Activated T-cell treated with anti-CD3 and anti-CD28 coated beads, Interleukin-2, amount 50 U/mL, for 72 hours (primary cell): ENCODE measurements around the gene AATF. TPM values are rescaled to one million over a fixed set of nuclear protein-coding genes. Genes with fewer than 3 reads are reported as not detected.

Source experiments
- ATAC-seq, 2 donors: fragments of 150-1000 bp; cut with Tn5 transposase; replicated peaks in 1 of 2; 2 replicates each; pipeline ENCODE4 v1.10.0; 2021; ENCODE audit warnings: moderate library complexity in 2 of 2, mild to moderate bottlenecking in 1 of 2
- DNase-seq, 2 donors: peaks; one replicate each; pipeline ENCODE4 v3.0.0; 2021 to 2022; ENCODE audit warnings: mixed read lengths in 1 of 2
- H3K27ac Mint-ChIP-seq: one replicate; pipeline ENCODE4 v1.8.0; 2022; ENCODE audit warnings: mild to moderate bottlenecking, moderate library complexity, mixed read lengths
- H3K27me3 Mint-ChIP-seq: one replicate; pipeline ENCODE4 v1.8.0; 2022; ENCODE audit warnings: low read depth, mixed read lengths
- H3K36me3 Mint-ChIP-seq, 2 donors: one replicate each; pipeline ENCODE4 v1.8.0; 2022; ENCODE audit warnings: mixed read lengths in 2 of 2, mild to moderate bottlenecking in 1 of 2; ENCODE audit not compliant: insufficient read depth in 2 of 2
- H3K4me1 Mint-ChIP-seq: one replicate; pipeline ENCODE4 v1.8.0; 2022; ENCODE audit warnings: low read depth, mixed read lengths
- H3K4me3 Mint-ChIP-seq, 2 donors: one replicate each; pipeline ENCODE4 v1.8.0; 2022; ENCODE audit warnings: mild to moderate bottlenecking in 2 of 2, mixed read lengths in 2 of 2, moderate library complexity in 2 of 2
- H3K9me3 Mint-ChIP-seq, 2 donors: one replicate each; pipeline ENCODE4 v1.8.0; 2022; ENCODE audit warnings: mixed read lengths in 2 of 2
- total RNA-seq, 2 donors: library from RNA; stranded (reverse); gene quantifications; one replicate each; pipeline ENCODE4 v1.2.3, GENCODE V29; 2022

Gene AATF
- total RNA-seq, 2 donors from 2014 or later = 85.1 to 91.9 TPM

- Mint-ChIP-seq H3K4me3 (peak overlapping the region; percentile 76 to 78), H3K9me3 (no peaks in the 10 kb centered on the region), H3K4me1 (peaks cover 64% of the 10 kb centered on the region), H3K27ac (no peak overlapping the region), H3K36me3 (peaks cover 0 to 2% of the 10 kb centered on the region in 2 donors), H3K27me3 (peaks cover 91% of the 10 kb centered on the region)
- DNase-seq = no peak
- ATAC-seq = no peak
Measured at GRCh38 chr17:36933512-36934143, 15.1 kb upstream of the AATF start.

- H3K4me1 Mint-ChIP-seq = peaks cover 64% of the 10 kb centered on the region
- no peak for ATAC-seq
- peak overlapping the region; percentile 76 to 78 for H3K4me3 Mint-ChIP-seq
- DNase-seq = no peak
- H3K36me3 Mint-ChIP-seq = peaks cover 0 to 2% of the 10 kb centered on the region in 2 donors
- H3K9me3 Mint-ChIP-seq = no peaks in the 10 kb centered on the region
- H3K27me3 Mint-ChIP-seq = peaks cover 91% of the 10 kb centered on the region
- H3K27ac Mint-ChIP-seq = no peak overlapping the region
Measured at GRCh38 chr17:36934144-36934691, 14.5 kb upstream of the AATF start.

- no peaks in the 10 kb centered on the region for H3K9me3 Mint-ChIP-seq
- H3K27ac Mint-ChIP-seq = peak overlapping the region; percentile 17
- peaks cover 0 to 2% of the 10 kb centered on the region in 2 donors for H3K36me3 Mint-ChIP-seq
- DNase-seq (no peak), ATAC-seq (no peak)
- peak overlapping the region; percentile 78 to 93 for H3K4me3 Mint-ChIP-seq
- H3K27me3 Mint-ChIP-seq = peaks cover 90% of the 10 kb centered on the region
- H3K4me1 Mint-ChIP-seq = peaks cover 67% of the 10 kb centered on the region
Measured at GRCh38 chr17:36934692-36935630, 13.8 kb upstream of the AATF start.

DNA sequence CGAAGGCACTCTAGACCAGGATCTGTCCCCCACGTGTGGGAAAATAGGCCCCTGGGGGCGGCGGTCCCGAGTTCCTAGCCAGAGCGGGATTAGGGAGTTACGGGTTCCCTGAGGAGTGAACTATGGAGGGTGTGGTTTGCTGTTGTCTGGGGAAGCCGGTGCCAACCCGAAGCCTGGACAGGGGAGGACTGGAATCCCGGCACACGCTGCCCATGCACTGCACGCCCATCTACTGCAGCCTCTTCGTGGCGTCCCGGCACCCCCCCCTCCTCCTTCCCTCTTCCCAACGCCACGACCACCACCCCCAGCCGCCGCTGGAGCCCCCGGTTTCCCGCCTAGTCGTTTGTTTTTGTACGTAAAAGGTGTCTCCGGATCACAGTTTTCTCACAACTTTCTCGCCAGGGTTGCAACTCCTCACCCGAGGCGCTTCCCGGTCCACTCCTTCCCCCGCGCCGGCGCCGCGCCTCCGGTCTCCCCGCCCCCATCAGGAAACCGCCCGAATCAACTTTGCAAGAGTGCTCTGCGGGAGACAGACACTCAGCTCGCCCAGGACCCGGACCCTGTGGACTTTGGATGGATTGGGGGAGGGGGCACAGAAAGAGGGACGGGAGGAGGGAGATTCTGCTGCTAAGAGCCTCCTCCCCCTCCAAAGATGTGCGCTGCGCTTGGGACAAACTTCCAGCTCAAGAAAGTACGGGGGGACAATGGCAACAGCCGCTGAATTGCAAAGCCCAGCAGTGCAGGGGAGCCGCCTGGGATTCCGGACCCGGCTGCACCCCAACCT is 12.9 kb upstream of the AATF start:
- peaks cover 90% of the 10 kb centered on the region for H3K27me3 Mint-ChIP-seq
- H3K4me3 Mint-ChIP-seq = peak overlapping the region; percentile 78 to 93
- H3K4me1 Mint-ChIP-seq = peaks cover 76% of the 10 kb centered on the region
- H3K36me3 Mint-ChIP-seq = peaks cover 0 to 2% of the 10 kb centered on the region in 2 donors
- H3K9me3 Mint-ChIP-seq = no peaks in the 10 kb centered on the region
- ATAC-seq (no peak), DNase-seq (no peak)
- no peak overlapping the region for H3K27ac Mint-ChIP-seq

DNA sequence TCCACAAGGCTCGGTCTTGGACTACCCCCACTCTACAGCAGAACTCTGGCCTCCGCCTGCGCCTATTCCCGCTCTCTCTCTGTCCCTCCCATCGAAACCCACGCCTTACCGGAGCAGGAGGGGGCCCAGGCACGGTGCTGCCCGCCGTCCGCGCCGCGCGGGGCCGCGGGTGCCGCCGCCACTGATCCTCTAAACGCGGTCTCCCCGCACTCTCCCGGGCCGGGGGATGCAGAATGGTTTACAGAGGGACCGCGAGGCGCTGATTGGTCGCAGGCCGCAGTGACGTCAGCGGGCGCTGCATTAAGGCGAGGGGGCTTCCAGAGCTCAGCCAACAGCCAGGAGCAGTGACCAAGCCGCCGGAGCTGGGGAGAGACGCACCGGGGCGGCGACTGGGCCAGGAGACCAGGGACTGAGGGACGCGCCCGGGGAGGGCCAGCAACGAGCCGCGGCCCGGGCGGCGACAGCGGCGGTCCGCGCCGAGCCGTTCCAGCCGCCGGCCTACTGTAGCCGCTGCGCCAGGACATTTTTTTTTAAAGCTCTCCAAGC is 12.2 kb upstream of the AATF start:
- ATAC-seq (peak in 1 of 2 donors; percentile 16), DNase-seq (peak in 1 of 2 donors; percentile 21)
- H3K36me3 Mint-ChIP-seq = peaks cover 0 to 2% of the 10 kb centered on the region in 2 donors
- H3K27ac Mint-ChIP-seq = no peak overlapping the region
- peaks cover 81% of the 10 kb centered on the region for H3K4me1 Mint-ChIP-seq
- H3K9me3 Mint-ChIP-seq = no peaks in the 10 kb centered on the region
- peak overlapping the region; percentile 78 to 93 for H3K4me3 Mint-ChIP-seq
- H3K27me3 Mint-ChIP-seq = peaks cover 90% of the 10 kb centered on the region

GRCh38 chr17:36937001-36937958 is 11.5 kb upstream of the AATF start, which contains the start of gene LHX1:
Gene LHX1, plus strand, starts transcription at chr17:36937475. Its CDS starts 723 bp downstream, at chr17:36938198.
- no peaks in the 10 kb centered on the region for H3K9me3 Mint-ChIP-seq
- H3K4me1 Mint-ChIP-seq = peaks cover 77% of the 10 kb centered on the region
- H3K27ac Mint-ChIP-seq = peak within 1 kb of the TSS; percentile 74
- peaks cover 87% of the 10 kb centered on the region for H3K27me3 Mint-ChIP-seq
- ATAC-seq (peak in 1 of 2 donors; percentile 14), DNase-seq (peak in 1 of 2 donors; percentile 25)
- peak within 1 kb of the TSS; percentile 78 to 93 for H3K4me3 Mint-ChIP-seq
- peaks cover 0 to 1% of the 10 kb centered on the region in 2 donors for H3K36me3 Mint-ChIP-seq

DNA sequence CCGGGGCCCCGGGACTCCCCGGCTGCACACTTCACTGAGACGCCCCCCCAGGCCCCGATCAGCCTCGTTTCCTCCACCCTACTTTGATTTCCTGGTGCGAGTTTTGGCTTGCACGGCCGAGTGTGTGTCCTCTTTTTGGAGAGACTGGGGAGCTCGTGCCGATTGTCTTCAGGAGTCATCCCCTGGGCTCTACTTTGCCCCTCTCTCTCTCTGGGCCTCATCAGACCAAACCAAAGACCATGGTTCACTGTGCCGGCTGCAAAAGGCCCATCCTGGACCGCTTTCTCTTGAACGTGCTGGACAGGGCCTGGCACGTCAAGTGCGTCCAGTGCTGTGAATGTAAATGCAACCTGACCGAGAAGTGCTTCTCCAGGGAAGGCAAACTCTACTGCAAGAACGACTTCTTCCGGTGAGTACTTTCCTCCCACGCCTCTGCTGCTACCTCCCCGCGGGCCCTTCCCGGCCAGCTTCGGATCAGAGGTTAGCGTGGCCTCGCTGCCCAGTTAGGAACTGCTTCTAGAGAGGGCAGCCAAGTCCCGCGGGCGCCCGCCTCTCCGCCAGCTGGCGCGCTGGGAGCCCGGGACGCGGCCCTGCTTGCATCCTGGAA is 10.7 kb upstream of the AATF start:
- no peaks in the 10 kb centered on the region for H3K9me3 Mint-ChIP-seq
- H3K4me3 Mint-ChIP-seq = peak overlapping the region; percentile 78 to 93
- DNase-seq = no peak
- H3K36me3 Mint-ChIP-seq = no peaks in the 10 kb centered on the region
- ATAC-seq = peak; percentile 29 to 39
- H3K27ac Mint-ChIP-seq = peak overlapping the region; percentile 74
- H3K27me3 Mint-ChIP-seq = peaks cover 79% of the 10 kb centered on the region
- H3K4me1 Mint-ChIP-seq = peaks cover 69% of the 10 kb centered on the region

DNA sequence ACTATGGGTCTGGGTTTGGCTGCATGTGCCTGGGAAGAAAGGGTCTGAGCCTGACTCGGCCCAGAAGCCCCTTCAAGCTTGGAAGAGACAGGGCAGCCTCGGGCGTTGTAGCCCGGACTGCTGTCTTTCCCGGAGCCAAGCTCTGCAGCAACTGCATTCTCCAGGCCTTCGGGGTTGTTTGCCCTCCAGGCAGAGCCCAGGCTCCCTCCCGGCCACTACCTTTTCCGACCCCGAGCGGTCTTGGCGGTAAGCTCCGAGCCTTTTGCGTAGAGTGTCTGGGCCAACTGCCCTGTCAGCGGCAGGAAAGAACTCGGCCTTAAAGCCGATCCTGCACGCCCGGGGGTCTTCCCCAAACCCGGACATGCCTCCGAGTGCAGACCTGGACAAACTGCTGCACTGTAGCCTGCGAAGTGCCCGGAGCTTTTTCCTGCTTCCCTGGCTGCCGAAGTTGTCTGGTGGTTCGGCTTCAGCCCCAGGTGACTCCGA is 10.1 kb upstream of the AATF start:
- peaks cover 66% of the 10 kb centered on the region for H3K4me1 Mint-ChIP-seq
- ATAC-seq (no peak), DNase-seq (no peak)
- H3K9me3 Mint-ChIP-seq = no peaks in the 10 kb centered on the region
- H3K4me3 Mint-ChIP-seq = peak overlapping the region; percentile 78 to 93
- H3K27ac Mint-ChIP-seq = peak overlapping the region; percentile 18
- peaks cover 78% of the 10 kb centered on the region for H3K27me3 Mint-ChIP-seq
- peaks cover 0 to under 1% of the 10 kb centered on the region in 2 donors for H3K36me3 Mint-ChIP-seq

GRCh38 chr17:36939052-36939801 is 9.5 kb upstream of the AATF start:
- Mint-ChIP-seq H3K27me3 (peaks cover 78% of the 10 kb centered on the region), H3K36me3 (peaks cover 0 to 2% of the 10 kb centered on the region in 2 donors), H3K9me3 (no peaks in the 10 kb centered on the region), H3K4me1 (peaks cover 64% of the 10 kb centered on the region), H3K4me3 (peak overlapping the region; percentile 78 to 93), H3K27ac (peak overlapping the region; percentile 18)
- DNase-seq (no peak), ATAC-seq (no peak)

DNA sequence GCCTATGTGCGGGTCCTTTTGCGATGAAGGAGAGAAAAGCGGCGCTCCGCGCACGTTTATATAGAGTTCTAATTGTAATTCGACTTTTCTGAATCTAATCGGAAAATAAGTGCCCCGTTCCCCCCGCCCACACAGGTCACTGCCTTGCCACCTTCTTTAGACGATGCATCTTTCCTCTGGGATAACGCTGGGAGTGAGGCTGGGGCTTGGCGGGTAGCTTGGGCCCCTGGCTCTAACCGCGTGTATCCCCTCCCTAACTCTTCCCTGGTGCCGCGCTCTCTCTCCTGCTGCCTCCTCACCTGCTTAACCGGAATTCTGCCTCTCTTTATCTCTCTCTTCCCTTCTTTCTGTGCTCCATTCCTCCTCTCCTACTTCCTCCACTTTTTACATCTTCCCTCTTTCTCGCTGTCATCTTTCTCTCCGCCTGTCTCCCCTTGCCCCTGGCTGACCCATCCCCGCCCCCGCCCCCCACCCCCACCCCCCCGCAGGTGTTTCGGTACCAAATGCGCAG is 8.9 kb upstream of the AATF start:
- no peak for DNase-seq
- ATAC-seq = no peak
- H3K9me3 Mint-ChIP-seq = no peaks in the 10 kb centered on the region
- peak overlapping the region; percentile 17 for H3K27ac Mint-ChIP-seq
- peaks cover 81% of the 10 kb centered on the region for H3K27me3 Mint-ChIP-seq
- peaks cover 0 to 2% of the 10 kb centered on the region in 2 donors for H3K36me3 Mint-ChIP-seq
- H3K4me1 Mint-ChIP-seq = peaks cover 63% of the 10 kb centered on the region
- H3K4me3 Mint-ChIP-seq = peak overlapping the region; percentile 22 to 56
